Endothelial cell (in vitro differentiated cells): ENCODE data around the gene MAP2K5. TPM values are rescaled to one million over a fixed set of nuclear protein-coding genes. Genes with fewer than 3 reads are reported as not detected.

Experiments
- DNase-seq: peaks from one replicate; pipeline ENCODE4 v3.0.0; 2021; ENCODE audit warnings: low spot score
- H3K27ac Mint-ChIP-seq: one replicate; pipeline ENCODE4 v1.8.0; 2021; ENCODE audit warnings: mixed read lengths, inconsistent platforms; ENCODE audit not compliant: unreplicated experiment
- H3K27me3 Mint-ChIP-seq: one replicate; pipeline ENCODE4 v1.8.0; 2021; ENCODE audit warnings: mild to moderate bottlenecking, moderate library complexity, mixed read lengths, inconsistent platforms; ENCODE audit not compliant: unreplicated experiment
- H3K36me3 Mint-ChIP-seq: one replicate; pipeline ENCODE4 v1.8.0; 2021; ENCODE audit warnings: mild to moderate bottlenecking, low read depth, mixed read lengths, inconsistent platforms; ENCODE audit not compliant: unreplicated experiment
- H3K4me1 Mint-ChIP-seq: one replicate; pipeline ENCODE4 v1.8.0; 2021; ENCODE audit warnings: mild to moderate bottlenecking, mixed read lengths, inconsistent platforms; ENCODE audit not compliant: unreplicated experiment
- H3K4me3 Mint-ChIP-seq: one replicate; pipeline ENCODE4 v1.8.0; 2021; ENCODE audit warnings: mild to moderate bottlenecking, mixed read lengths, inconsistent platforms; ENCODE audit not compliant: unreplicated experiment
- H3K9me3 Mint-ChIP-seq: one replicate; pipeline ENCODE4 v1.8.0; 2021; ENCODE audit warnings: mixed read lengths, inconsistent platforms; ENCODE audit not compliant: unreplicated experiment
- CTCF ChIP-seq: fragments of 200-600 bp; sonication (generic); IDR thresholded peaks from one replicate; pipeline ENCODE4 v1.5.0; 2021; ENCODE audit warnings: antibody characterized with exemption; ENCODE audit not compliant: unreplicated experiment
- long read RNA-seq: library from polyadenylated mRNA; unstranded; transcript quantifications from one replicate; pipeline ENCODE4 v2.0.0, GENCODE V29; 2020; ENCODE audit not compliant: unreplicated experiment
- total RNA-seq: library from RNA; stranded (reverse); fragmentation: NEBNext Ultra II Directional; extraction: Animal tissue kit (Norgen Biotek cat#: 25700); gene quantifications from one replicate; pipeline ENCODE4 v1.2.1, GENCODE V29; 2021; ENCODE audit not compliant: unreplicated experiment

Gene MAP2K5
- 22.2 TPM for total RNA-seq
- long read RNA-seq, transcript MAP2K5-201 (22 exons, 2,347 nt): major isoform, 9 of 13 reads
- long read RNA-seq, partial matches to known transcripts: 0 of 13 reads
- long read RNA-seq, other reads (novel, unspliced or antisense): 1 of 13 reads

- TF ChIP-seq CTCF: no peak
- peak within 1 kb of the TSS; percentile 98 for H3K4me3 Mint-ChIP-seq
- H3K4me1 Mint-ChIP-seq: peaks cover 10% of the 10 kb centered on the region
- no peaks in the 10 kb centered on the region for H3K9me3 Mint-ChIP-seq
- peak; percentile 66 for DNase-seq
- H3K36me3 Mint-ChIP-seq: peaks cover 8% of the 10 kb centered on the region
- peaks cover 2% of the 10 kb centered on the region for H3K27me3 Mint-ChIP-seq
- peak within 1 kb of the TSS; percentile 52 for H3K27ac Mint-ChIP-seq
These were observed at the start of gene MAP2K5 for GRCh38 chr15:67542420-67543347. MAP2K5 (plus strand) TSS chr15:67542703; CDS start chr15:67543336, 633 bp downstream.

- Mint-ChIP-seq H3K9me3 (no peaks in the 10 kb centered on the region), H3K4me3 (no peak overlapping the region), H3K27me3 (no peaks in the 10 kb centered on the region), H3K4me1 (no peaks in the 10 kb centered on the region), H3K36me3 (no peaks in the 10 kb centered on the region), H3K27ac (no peak overlapping the region)
- no peak for TF ChIP-seq CTCF
- DNase-seq: no peak
These were observed 46.9 kb upstream of the MAP2K5 start for GRCh38 chr15:67495585-67495984.

GRCh38 chr15:67501177-67501835 is 41.2 kb upstream of the MAP2K5 start:
- no peak overlapping the region for H3K4me3 Mint-ChIP-seq
- no peaks in the 10 kb centered on the region for H3K27me3 Mint-ChIP-seq
- DNase-seq: no peak
- H3K9me3 Mint-ChIP-seq: no peaks in the 10 kb centered on the region
- peak overlapping the region; percentile 2 for H3K27ac Mint-ChIP-seq
- no peak for TF ChIP-seq CTCF
- no peaks in the 10 kb centered on the region for H3K36me3 Mint-ChIP-seq
- peaks cover 9% of the 10 kb centered on the region for H3K4me1 Mint-ChIP-seq

- Mint-ChIP-seq H3K9me3 (no peaks in the 10 kb centered on the region), H3K4me1 (peaks cover 9% of the 10 kb centered on the region), H3K36me3 (no peaks in the 10 kb centered on the region), H3K4me3 (no peak overlapping the region), H3K27me3 (no peaks in the 10 kb centered on the region), H3K27ac (peak overlapping the region; percentile 2)
- no peak for TF ChIP-seq CTCF
- no peak for DNase-seq
These were observed 40.6 kb upstream of the MAP2K5 start for GRCh38 chr15:67501836-67502461.
